CD4-positive, alpha-beta T cell (primary cell): ENCODE data around the gene LRRC45. TPM values are rescaled to one million over a fixed set of nuclear protein-coding genes. Genes with fewer than 3 reads are reported as not detected.

Experiments
- ATAC-seq: fragments of 200-7000 bp; cut with Tn5 transposase; one replicate; pipeline ENCODE4 v1.10.0; 2022; ENCODE audit warnings: mild to moderate bottlenecking; ENCODE audit not compliant: poor library complexity
- CTCF ChIA-PET: fragments of 350-600 bp; sonication (Branson Sonifier 250); formaldehyde crosslinking; loops from one replicate; lab custom pipeline; 2021; ENCODE audit warnings: antibody characterized with exemption, inconsistent platforms; lab: Charles Lee
- POLR2A ChIA-PET: fragments of 350-600 bp; sonication (Branson Sonifier 250); formaldehyde crosslinking; loops from one replicate; lab custom pipeline; 2021; ENCODE audit warnings: antibody characterized with exemption, inconsistent platforms; lab: Charles Lee
- DNase-seq, 14 experiments: peaks; one replicate each; pipeline ENCODE4 v3.0.0-alpha.2; 2013 to 2020; ENCODE audit warnings: mixed read lengths in 2 of 14
- H3K27ac ChIP-seq, 2 donors: one replicate each; pipeline versions ENCODE4 v1.5.1 to v1.7.0; 2013; ENCODE audit warnings: low read length in 2 of 2, low read depth in 1 of 2, mild to moderate bottlenecking in 1 of 2
- H3K27me3 ChIP-seq, 2 experiments: 1 replicate in 1 of 2; 2 replicates in 1 of 2; pipeline versions ENCODE4 v1.6.1 to v1.7.0; 2013; ENCODE audit warnings: low read length in 2 of 2, control low read depth in 1 of 2, mild to moderate bottlenecking in 1 of 2, moderate library complexity in 1 of 2; ENCODE audit not compliant: insufficient read depth in 2 of 2, control insufficient read depth in 1 of 2
- H3K36me3 ChIP-seq: one replicate; pipeline ENCODE4 v1.6.1; 2013; ENCODE audit warnings: low read length, control low read depth; ENCODE audit not compliant: insufficient read depth
- H3K4me1 ChIP-seq: one replicate; pipeline ENCODE4 v1.6.1; 2013; ENCODE audit warnings: low read length, control low read depth; ENCODE audit not compliant: insufficient read depth
- H3K4me3 ChIP-seq: one replicate; pipeline ENCODE4 v1.5.1; 2013; ENCODE audit warnings: mild to moderate bottlenecking, low read length, moderate library complexity
- H3K9me3 ChIP-seq, 2 experiments: 1 replicate in 1 of 2; 2 replicates in 1 of 2; pipeline versions ENCODE4 v1.6.1 to v1.7.0; 2013; ENCODE audit warnings: low read length in 2 of 2, mild to moderate bottlenecking in 2 of 2, control low read depth in 1 of 2, moderate library complexity in 1 of 2; ENCODE audit not compliant: control insufficient read depth in 1 of 2, insufficient read depth in 1 of 2
- H3K27ac Mint-ChIP-seq: one replicate; pipeline ENCODE4 v1.8.0; 2020; ENCODE audit warnings: mixed read lengths
- H3K27me3 Mint-ChIP-seq: one replicate; pipeline ENCODE4 v1.8.0; 2021; ENCODE audit warnings: mixed read lengths
- H3K36me3 Mint-ChIP-seq: one replicate; pipeline ENCODE4 v1.8.0; 2021; ENCODE audit warnings: low read depth, mixed read lengths
- H3K4me1 Mint-ChIP-seq: one replicate; pipeline ENCODE4 v1.8.0; 2021; ENCODE audit warnings: low read depth, mixed read lengths
- H3K4me3 Mint-ChIP-seq: one replicate; pipeline ENCODE4 v1.8.0; 2020; ENCODE audit warnings: mild to moderate bottlenecking, mixed read lengths
- H3K9me3 Mint-ChIP-seq: one replicate; pipeline ENCODE4 v1.8.0; 2020; ENCODE audit warnings: mixed read lengths
- intact Hi-C, 2 experiments: fragments of 100-400 bp; cut with DNase I in 1 of 2; cut with micrococcal nuclease in 1 of 2; formaldehyde crosslinking; loops; one replicate each; pipeline versions ENCODE4 v1.15.1 to v1.9.0; 2023 to 2025; cut with DNase I, micrococcal nuclease
- total RNA-seq, 174 experiments: library from RNA in 2 of 174; stranded (reverse) in 2 of 174; gene quantifications; one replicate each; pipeline ENCODE4 v1.2.3 and lab custom pipeline; 2021 to 2026
- TF ChIP-seq, protein P1 (sequence below): fragments of 200-600 bp; IDR thresholded peaks from one replicate; pipeline ENCODE4 v1.8.0; 2022; ENCODE audit warnings: antibody characterized with exemption, mild to moderate bottlenecking

LRRC45 gene
- total RNA-seq, 2 experiments from 2014 or later: 17.7 to 17.9 TPM

- Mint-ChIP-seq H3K27me3 (no peaks in the 10 kb centered on the region), H3K9me3 (no peaks in the 10 kb centered on the region), H3K36me3 (peaks cover 9% of the 10 kb centered on the region), H3K4me1 (peaks cover 6% of the 10 kb centered on the region), H3K27ac (no peak overlapping the region), H3K4me3 (no peak overlapping the region)
- CTCF ChIA-PET: no interaction called here
- Histone ChIP-seq H3K4me3 (no peak overlapping the region), H3K36me3 (peaks cover 5% of the 10 kb centered on the region), H3K4me1 (no peaks in the 10 kb centered on the region), H3K27me3 (no peaks in the 10 kb centered on the region), H3K27ac (no peak overlapping the region), H3K9me3 (no peaks in the 10 kb centered on the region)
- DNase-seq: no peak
- TF ChIP-seq, protein P1, sequence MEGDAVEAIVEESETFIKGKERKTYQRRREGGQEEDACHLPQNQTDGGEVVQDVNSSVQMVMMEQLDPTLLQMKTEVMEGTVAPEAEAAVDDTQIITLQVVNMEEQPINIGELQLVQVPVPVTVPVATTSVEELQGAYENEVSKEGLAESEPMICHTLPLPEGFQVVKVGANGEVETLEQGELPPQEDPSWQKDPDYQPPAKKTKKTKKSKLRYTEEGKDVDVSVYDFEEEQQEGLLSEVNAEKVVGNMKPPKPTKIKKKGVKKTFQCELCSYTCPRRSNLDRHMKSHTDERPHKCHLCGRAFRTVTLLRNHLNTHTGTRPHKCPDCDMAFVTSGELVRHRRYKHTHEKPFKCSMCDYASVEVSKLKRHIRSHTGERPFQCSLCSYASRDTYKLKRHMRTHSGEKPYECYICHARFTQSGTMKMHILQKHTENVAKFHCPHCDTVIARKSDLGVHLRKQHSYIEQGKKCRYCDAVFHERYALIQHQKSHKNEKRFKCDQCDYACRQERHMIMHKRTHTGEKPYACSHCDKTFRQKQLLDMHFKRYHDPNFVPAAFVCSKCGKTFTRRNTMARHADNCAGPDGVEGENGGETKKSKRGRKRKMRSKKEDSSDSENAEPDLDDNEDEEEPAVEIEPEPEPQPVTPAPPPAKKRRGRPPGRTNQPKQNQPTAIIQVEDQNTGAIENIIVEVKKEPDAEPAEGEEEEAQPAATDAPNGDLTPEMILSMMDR: no peak
- intact Hi-C loops: no loop called here
- POLR2A ChIA-PET: no interaction called here
- ATAC-seq: no peak
Measured at GRCh38 chr17:82043507-82043906, 20.4 kb downstream of the LRRC45 start.

DNA sequence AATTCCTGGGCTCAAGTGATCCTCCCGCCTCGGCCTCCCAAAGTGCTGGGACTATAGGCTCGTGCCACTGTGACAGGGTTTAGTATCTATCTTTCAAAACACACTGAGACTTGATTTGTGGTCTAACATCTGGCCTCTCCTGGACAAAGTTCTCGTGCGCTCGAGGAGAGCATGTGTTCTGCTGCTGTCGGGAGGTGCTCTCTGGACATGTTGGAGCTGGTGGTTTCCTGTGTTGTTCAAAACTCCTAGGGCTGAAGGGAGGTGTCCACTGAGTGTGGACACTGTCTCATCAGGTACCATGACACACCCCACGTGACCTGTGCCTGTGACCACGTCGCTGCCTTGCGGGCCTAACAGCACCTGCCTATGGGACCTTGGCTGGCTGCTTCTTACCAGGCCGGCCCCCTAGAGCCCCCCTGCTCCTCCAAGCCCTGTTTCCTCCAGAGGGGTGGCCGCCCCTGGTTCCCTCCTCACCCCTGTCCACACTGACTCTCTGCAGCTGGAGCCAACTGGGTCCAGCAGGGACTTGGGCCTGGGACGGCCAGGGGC lies 22.9 kb downstream of the LRRC45 start:
- H3K27ac Mint-ChIP-seq: no peak overlapping the region
- Histone ChIP-seq H3K9me3 (no peaks in the 10 kb centered on the region), H3K27ac (no peak overlapping the region), H3K4me3 (no peak overlapping the region), H3K27me3 (no peaks in the 10 kb centered on the region), H3K36me3 (peaks cover 5% of the 10 kb centered on the region), H3K4me1 (peaks cover 15% of the 10 kb centered on the region)
- no peak for ATAC-seq
- H3K4me1 Mint-ChIP-seq: peaks cover 14% of the 10 kb centered on the region
- ChIA-PET POLR2A (no interaction called here), CTCF (no interaction called here)
- H3K4me3 Mint-ChIP-seq: no peak overlapping the region
- TF ChIP-seq, protein P1: no peak
- no peaks in the 10 kb centered on the region for H3K27me3 Mint-ChIP-seq
- no peaks in the 10 kb centered on the region for H3K9me3 Mint-ChIP-seq
- peaks cover 9% of the 10 kb centered on the region for H3K36me3 Mint-ChIP-seq
- DNase-seq: no peak
- intact Hi-C loops: no loop called here

GRCh38 chr17:82046903-82047302 lies 23.8 kb downstream of the LRRC45 start:
- Histone ChIP-seq H3K4me1 (peaks cover 17% of the 10 kb centered on the region), H3K36me3 (peaks cover 5% of the 10 kb centered on the region), H3K27ac (no peak overlapping the region), H3K4me3 (no peak overlapping the region), H3K27me3 (no peaks in the 10 kb centered on the region), H3K9me3 (no peaks in the 10 kb centered on the region)
- intact Hi-C loops: no loop called here
- H3K27me3 Mint-ChIP-seq: no peaks in the 10 kb centered on the region
- H3K36me3 Mint-ChIP-seq: peaks cover 9% of the 10 kb centered on the region
- POLR2A ChIA-PET: no interaction called here
- no peak for DNase-seq
- H3K4me3 Mint-ChIP-seq: peak overlapping the region; percentile 71
- CTCF ChIA-PET: no interaction called here
- no peak overlapping the region for H3K27ac Mint-ChIP-seq
- TF ChIP-seq, protein P1: no peak
- no peak for ATAC-seq
- no peaks in the 10 kb centered on the region for H3K9me3 Mint-ChIP-seq
- H3K4me1 Mint-ChIP-seq: peaks cover 14% of the 10 kb centered on the region
